C4-2B (cell line): Measurements from ENCODE around the gene KBTBD4.

ENCODE experiments used
- H3K27ac ChIP-seq: fragments of 450-650 bp; 2 replicates; pipeline ENCODE4 v1.5.1; 2017
- ZFX ChIP-seq: fragments of 450-650 bp; IDR thresholded peaks from 2 replicates; pipeline ENCODE4 v1.6.1; 2017
- TF ChIP-seq, protein P1 (sequence below): fragments of 450-650 bp; conservative IDR thresholded peaks from 2 replicates; pipeline ENCODE4 v1.5.1; 2017; ENCODE audit warnings: mild to moderate bottlenecking

Gene KBTBD4

DNA sequence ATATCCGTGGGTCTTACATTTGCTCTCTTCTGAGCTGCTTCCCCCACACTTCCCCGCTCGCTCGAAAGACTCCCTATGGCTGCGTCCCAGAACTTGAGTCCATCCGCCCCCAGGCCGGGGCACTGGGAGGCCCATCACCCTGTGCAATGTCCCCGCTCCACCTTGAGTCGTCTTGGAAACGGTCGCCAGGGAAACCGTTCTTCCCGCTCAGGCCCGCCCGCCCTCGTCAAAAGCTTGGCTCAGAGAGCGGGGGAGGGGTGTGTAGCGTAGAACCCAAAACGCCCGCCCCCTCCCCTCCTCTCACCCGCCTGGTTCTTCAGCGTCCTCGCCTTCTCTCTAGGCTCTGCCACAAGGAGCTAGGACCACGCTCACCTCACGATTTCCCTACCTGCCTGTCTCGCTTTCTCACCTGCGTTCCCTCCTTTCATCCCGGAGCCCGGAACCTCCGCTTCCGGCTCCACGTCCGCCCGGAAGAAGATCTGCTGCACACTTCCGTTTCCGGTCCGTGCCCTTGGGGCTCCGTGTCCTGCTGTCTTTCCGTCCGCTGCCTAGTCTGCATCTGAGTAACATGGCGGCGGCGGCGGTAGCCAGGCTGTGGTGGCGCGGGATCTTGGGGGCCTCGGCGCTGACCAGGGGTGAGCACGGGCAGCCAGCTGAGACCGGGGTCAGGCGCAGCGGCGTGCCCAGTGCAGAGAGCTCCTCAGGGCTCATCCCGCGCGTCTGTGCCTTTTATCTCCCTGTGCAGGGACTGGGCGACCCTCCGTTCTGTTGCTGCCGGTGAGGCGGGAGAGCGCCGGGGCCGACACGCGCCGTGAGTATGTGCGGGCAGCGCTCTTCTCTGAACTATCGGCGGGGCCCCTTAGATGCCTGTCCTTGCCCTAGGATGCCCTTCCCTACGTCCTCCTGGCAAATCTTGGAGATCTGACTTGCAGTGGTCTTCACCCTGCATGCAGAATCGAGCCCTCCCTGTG is at the start of gene KBTBD4, which contains the start of gene NDUFS3:
KBTBD4 (minus strand) TSS at position 447 of the 971 bp plus-strand sequence; CDS start at position 428, 19 bp downstream.
NDUFS3 (plus strand) TSS at position 551 of the 971 bp plus-strand sequence; CDS start at position 569, 18 bp downstream.
- TF ChIP-seq, protein P1, sequence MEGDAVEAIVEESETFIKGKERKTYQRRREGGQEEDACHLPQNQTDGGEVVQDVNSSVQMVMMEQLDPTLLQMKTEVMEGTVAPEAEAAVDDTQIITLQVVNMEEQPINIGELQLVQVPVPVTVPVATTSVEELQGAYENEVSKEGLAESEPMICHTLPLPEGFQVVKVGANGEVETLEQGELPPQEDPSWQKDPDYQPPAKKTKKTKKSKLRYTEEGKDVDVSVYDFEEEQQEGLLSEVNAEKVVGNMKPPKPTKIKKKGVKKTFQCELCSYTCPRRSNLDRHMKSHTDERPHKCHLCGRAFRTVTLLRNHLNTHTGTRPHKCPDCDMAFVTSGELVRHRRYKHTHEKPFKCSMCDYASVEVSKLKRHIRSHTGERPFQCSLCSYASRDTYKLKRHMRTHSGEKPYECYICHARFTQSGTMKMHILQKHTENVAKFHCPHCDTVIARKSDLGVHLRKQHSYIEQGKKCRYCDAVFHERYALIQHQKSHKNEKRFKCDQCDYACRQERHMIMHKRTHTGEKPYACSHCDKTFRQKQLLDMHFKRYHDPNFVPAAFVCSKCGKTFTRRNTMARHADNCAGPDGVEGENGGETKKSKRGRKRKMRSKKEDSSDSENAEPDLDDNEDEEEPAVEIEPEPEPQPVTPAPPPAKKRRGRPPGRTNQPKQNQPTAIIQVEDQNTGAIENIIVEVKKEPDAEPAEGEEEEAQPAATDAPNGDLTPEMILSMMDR, result no peak
- peak; percentile 59 for TF ChIP-seq ZFX
- peak within 1 kb of the TSS; percentile 98 for H3K27ac ChIP-seq

DNA sequence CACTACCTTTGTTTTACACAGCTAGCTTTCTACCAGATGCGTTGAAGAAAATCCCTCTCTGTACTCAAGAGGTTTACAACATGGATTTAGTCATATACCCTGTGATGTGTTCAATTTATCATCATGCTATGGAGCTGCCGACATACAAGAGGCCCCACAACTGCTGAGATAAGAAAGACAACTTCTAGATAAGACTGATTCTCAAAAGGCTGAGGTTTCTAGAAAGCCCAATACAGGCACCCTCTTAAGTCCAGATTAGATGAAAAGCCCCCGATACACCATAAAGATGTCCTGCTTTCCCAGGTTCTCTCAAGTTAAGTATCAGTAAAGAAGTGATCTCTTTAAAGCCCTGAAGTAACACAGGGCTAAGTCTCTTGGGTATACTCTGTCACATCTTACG is 49.3 kb upstream of the KBTBD4 start:
- TF ChIP-seq ZFX, result no peak
- TF ChIP-seq, protein P1, result no peak

DNA sequence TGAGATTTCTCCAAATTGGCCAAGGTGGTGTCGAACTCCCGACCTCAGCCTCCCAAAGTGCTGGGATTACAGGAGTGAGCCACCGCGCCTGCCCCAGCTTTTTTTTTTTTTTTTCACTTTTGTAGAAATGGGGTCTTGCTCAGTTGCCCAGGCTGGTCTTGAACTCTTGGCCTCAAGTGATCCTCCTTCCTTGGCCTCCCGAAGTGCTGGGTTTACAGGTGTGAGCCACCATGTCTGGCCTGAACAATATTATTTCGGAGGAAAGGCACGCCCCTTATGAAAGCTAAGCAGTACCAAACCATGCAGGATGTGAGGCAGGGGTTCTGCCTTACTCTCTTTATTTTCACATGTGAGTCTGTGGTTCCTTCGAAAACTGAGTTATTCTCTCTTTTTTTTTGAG is 47.5 kb upstream of the KBTBD4 start:
- no peak for TF ChIP-seq ZFX
- TF ChIP-seq, protein P1, result no peak
- no peak overlapping the region for H3K27ac ChIP-seq

More for the DNA sequence above, 49.3 kb upstream of the KBTBD4 start:
- H3K27ac ChIP-seq, result no peak overlapping the region

DNA sequence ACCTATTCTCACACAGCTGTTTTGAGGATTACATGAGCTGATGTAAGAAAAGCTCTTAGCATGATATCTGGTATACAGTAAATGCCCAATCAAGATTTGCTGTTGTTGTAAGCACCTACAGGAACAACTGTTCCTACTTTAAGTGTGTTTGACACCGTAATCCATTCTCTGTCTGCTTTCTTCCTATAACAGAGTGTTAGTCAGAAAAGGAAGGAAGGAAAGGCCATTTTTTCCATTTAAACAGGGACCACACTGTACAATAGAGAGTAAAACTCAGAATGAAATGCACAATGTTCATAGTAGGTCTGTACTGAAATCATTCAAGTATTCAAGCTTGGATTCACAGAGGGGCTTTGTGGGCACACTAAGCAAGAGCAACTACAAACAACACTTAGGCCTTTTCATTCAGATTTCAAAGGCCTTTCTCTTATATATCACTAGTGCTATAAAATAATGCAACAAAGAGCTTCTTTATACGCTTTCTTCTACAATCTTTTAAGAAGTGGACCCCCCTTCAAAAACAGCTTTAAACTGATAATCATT is 42.1 kb upstream of the KBTBD4 start:
- no peak overlapping the region for H3K27ac ChIP-seq
- TF ChIP-seq, protein P1, result no peak
- TF ChIP-seq ZFX, result no peak

DNA sequence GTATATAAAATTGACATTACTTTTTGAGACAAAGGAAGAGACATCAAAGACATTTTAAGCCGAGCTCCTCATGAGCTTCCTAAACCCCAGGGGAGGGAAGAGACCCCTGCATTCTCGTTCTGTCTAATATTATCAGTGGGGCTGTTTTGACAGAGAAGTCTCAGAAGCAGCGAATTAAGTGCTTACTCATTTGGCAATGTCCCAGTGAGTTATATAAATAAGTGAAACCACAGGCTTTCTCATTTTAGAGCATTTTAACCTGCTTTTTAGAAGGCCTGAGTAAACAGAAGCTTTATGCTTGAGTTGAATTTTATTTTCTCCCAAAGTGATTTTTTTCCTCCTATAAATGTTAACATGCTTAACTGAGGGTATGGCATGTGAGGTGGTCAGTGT is 38.6 kb upstream of the KBTBD4 start:
- no peak overlapping the region for H3K27ac ChIP-seq
- TF ChIP-seq, protein P1, result no peak; the same call in 1 of the 2 replicates

DNA sequence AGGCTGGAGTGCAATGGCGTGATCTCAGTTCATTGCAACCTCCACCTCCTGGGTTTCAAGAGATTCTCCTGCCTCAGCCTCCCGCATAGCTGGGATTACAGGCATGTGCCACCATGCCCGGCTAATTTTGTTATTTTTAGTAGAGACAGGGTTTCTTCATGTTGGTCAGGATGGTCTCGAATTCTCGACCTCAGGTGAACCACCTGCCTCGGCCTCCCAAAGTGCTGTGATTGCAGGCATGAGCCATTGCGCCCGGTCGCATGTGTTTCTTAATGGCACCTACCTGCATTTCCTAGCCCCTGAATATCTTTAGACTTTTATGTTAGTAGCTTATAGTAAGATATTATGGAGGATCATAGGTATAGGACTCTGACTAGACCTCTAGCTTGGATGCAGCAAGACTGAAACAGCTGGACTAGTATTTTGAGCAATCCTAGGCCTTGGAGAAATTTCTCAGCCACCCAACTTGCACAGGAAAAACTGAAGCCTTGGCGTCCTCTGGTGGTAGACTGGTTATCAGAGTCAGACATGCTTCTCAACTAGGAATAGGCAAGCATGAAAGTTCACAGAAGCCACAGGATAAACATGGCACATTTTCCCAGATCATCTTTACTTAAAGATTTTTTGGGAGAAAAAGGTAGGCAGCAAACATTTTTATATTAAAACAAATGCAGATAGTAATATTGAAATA is 38.1 kb upstream of the KBTBD4 start:
- H3K27ac ChIP-seq, result no peak overlapping the region
- TF ChIP-seq, protein P1, result no peak; the same call in 1 of the 2 replicates
- no peak for TF ChIP-seq ZFX
